OCI-LY3 (cell line): ENCODE results near the gene C11orf98.

Experiments used
- CTCF ChIP-seq: fragments of 200-600, 300-600 bp; sonication (generic); IDR thresholded peaks from 2 replicates; pipeline ENCODE4 v1.5.1; 2014; ENCODE audit warnings: antibody characterized with exemption, low read length, low read depth
- EZH2phosphoT487 ChIP-seq: fragments of 200-600 bp; shearing (Covaris generic); IDR thresholded peaks from 2 replicates; pipeline ENCODE4 v1.6.1; 2018; ENCODE audit warnings: antibody characterized with exemption, mixed run types, low read depth

- TF ChIP-seq CTCF = no peak
- TF ChIP-seq EZH2phosphoT487 = no peak
Observed at GRCh38 chr11:62676698-62677097, 11.7 kb upstream of the C11orf98 start.
